GM18951 (cell line): ENCODE measurements around the gene THSD7A.

Experiments used
- POLR2A ChIP-seq: IDR thresholded peaks from 4 replicates; pipeline ENCODE4 v1.6.1; 2011; ENCODE audit warnings: mild to moderate bottlenecking; ENCODE audit not compliant: insufficient read length, insufficient read depth; ENCODE audit errors: extremely low read depth
- in situ Hi-C: fragments of 300-500 bp; cut with MboI; formaldehyde crosslinking; loops from one replicate; pipeline ENCODE4 v1.12.0; 2022; ENCODE audit warnings: low sequenced_read_pairs, mixed read lengths, inconsistent platforms; ENCODE audit not compliant: unreplicated experiment

THSD7A gene

GRCh38 chr7:11587048-11587447 is 244.9 kb downstream of the THSD7A start:
- TF ChIP-seq POLR2A = no peak
- in situ Hi-C loops = no loop called here

DNA sequence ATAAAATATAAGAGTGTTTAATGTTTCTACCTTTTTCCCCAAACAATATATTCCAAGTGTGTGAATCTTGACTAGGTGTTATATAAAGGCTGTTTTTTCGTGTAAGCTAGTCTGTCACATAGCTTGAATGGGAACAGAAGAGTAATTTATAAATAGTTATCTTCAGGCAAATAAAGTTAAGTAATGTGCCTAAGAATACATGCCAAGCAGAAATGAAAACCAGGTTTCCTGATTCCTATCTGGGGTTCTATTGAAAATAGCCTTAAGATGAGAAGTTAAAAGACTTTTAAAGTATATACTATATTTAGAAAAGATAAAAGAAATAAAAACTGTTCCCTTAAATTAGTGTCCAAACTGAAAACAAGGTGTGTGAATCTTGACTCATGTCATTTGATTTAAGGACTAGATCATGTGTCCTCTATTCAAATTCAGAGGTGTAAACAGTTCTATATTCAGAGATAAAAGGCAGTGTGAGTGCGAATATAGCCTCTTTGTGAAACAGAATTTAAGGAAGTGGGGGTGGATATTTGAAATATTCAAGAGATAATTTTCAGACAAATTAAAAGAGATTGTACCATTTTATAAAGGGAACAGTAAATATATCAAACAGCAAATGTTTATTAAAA is 247.5 kb downstream of the THSD7A start:
- TF ChIP-seq POLR2A = no peak
- in situ Hi-C loops = no loop called here

DNA sequence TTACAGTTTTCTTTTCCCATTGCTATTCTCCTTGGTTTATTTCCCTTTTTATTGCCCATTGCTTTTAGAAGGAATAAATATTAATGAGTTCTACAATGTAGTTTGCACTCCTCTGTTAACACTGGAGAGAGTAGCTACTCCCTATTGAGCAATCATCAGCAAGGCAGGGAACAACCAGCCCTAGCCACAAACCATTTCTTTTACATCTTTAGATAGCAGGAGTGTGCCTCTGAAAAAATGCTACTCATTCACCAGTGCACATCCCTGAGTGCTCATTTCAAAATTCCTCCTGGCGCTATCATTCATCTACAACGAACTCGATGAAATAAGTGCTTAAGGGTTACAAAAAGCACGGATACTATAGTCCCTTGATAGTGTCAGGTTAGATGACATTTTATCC is 252.9 kb downstream of the THSD7A start:
- TF ChIP-seq POLR2A = no peak
- in situ Hi-C loops = no loop called here

- TF ChIP-seq POLR2A = no peak
- in situ Hi-C loops = no loop called here
These were observed 255.7 kb downstream of the THSD7A start for GRCh38 chr7:11576310-11576709.

GRCh38 chr7:11573128-11573750 is 258.8 kb downstream of the THSD7A start:
- in situ Hi-C loops = no loop called here
- TF ChIP-seq POLR2A = no peak

- in situ Hi-C loops = no loop called here
- no peak for TF ChIP-seq POLR2A
These were observed 261.0 kb downstream of the THSD7A start for GRCh38 chr7:11570922-11571550.

DNA sequence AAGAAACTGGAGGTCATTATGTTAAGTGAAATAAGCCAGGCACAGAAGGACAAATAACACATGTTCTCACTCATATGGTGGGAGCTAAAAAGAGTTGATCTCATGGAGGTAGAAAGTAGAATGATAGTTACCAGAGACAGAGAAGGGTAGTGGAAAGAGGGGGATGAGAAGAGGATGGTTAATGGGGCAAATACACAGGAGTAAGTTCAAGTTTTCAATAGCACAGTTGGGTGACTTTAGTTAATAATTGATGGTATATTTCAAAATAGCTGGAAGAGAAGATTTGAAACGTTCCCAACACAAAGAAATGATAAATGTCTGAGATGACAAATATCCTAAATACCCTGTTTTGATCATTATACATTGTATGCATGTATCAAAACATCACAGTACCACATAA is 261.8 kb downstream of the THSD7A start:
- in situ Hi-C loops = no loop called here

DNA sequence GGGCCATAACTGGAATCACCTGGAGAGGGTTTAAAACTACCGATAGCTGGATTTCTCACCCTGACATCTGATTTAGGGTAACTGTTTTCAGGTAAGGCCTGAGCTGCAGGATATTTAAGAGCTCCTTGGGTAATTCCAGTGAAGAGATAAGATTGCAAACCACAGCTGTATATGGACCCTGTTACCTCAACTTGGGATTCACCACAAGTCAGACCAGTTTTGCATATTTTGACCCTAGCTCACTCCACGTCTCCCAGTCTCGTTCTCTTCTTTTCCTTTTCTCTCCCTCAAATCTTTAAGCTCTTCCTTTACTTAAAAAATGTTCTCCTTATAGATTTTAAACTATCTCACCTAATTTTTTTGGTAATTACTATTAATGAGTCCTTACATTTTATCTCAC is 264.4 kb downstream of the THSD7A start:
- TF ChIP-seq POLR2A = no peak
- in situ Hi-C loops = no loop called here

More for the DNA sequence above, 261.8 kb downstream of the THSD7A start:
- TF ChIP-seq POLR2A = no peak

DNA sequence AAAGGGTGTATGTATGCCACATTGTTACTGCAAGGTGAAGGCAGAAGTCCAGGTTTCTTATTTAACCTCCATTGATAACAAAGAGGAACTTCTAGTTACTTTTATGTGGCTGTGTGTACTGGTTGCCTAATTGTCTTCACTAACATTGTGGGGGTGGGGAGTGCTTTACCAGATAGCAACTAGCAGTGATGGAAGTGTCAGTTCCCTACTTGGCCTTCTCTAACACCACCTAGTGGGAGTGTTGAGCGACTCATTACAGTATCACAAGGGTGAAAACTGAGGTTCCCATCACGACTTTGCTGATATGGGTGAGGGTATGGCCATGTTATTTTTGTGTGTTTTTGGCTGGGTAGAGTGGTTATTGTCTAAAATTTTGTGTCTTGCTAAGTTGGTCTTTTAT is 274.4 kb downstream of the THSD7A start:
- in situ Hi-C loops = no loop called here
- no peak for TF ChIP-seq POLR2A

DNA sequence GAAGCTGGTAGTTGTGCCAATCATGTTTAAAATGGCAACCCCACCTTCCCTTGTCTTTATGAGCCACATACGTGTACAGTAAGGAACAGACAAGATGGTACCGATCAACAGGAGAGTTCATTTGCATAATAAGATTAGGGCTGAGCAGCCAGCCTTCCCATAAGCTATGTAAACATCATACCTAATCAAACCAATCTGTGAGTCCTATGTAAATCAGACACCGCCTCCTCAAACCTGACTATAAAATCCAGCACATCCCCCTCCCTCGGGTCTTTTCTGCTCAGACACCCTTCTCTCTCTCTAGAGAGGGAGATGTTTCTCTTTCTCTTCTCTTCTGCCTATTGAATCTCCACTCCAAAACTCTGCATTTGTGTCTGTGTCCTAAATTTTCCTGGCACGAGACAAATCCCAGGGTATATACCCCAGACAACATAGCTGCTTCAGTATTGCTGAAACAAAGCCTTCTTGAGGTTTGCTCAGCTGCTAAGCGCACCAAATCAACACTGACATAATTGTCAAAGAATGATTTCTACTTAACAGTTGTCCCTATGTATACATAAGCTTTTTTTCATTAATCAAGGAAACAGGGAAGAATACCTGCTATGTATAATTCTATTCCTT is 279.2 kb downstream of the THSD7A start:
- TF ChIP-seq POLR2A = no peak
- in situ Hi-C loops = no loop called here

DNA sequence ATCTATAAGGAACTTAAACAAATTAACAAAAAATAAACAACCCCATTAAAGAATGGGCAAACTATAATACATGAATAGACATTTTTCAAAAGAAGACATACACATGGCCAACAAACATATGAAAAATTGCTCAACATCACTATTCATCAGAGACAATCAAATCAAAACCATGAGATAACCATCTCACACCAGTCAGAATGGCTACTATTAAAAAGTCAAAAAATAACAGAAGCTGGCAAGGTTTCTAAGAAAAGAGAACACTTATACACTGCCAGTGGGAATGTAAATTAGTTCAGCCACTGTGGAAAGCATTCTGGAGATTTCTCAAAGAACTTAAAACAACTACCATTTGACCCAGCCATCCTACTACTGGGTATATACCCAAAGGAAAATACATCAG is 280.5 kb downstream of the THSD7A start:
- in situ Hi-C loops = no loop called here
- TF ChIP-seq POLR2A = no peak

DNA sequence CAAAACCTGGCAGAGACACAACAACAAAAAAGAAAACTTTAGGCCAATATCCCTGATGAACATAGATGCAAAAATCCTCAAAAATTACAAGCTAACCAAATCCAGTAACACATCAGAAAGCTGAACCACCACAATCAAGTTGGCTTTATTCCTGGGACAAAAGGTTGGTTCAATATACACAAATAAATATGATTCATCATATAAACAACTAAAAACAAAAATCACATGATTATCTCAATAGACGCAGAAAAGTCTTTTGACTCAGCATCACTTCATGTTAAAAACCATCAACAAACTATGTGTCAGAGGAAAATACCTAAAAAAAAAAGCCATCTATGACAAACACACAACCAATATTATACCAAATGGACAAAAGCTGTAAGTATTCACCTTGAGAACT is 283.5 kb downstream of the THSD7A start:
- in situ Hi-C loops = no loop called here
- TF ChIP-seq POLR2A = no peak

GRCh38 chr7:11541330-11541729 is 290.7 kb downstream of the THSD7A start:
- in situ Hi-C loops = no loop called here
- TF ChIP-seq POLR2A = no peak

DNA sequence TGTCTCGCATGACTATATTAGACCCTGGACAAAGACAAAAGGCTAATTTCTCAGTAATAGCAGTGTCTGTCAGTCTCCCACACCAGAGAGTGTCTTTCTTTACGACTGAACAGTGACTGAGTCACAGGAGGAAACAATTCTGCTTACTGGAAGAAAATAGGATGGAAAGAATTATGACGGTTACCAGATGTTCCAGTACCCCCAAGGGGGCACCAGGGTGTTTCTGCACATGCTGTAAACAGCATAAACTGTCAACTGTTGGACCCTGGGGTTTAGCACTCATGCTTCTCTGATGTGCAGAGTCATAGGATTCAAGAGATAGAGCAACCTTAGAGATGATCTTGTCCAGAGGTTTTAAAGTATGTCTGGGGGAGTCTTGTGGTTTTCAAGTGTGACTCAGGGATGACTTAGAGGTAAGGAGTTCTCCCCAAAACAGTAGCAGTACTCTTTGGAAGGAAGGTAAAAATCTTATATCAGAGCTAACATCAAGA is 291.7 kb downstream of the THSD7A start:
- in situ Hi-C loops = no loop called here
- TF ChIP-seq POLR2A = no peak

DNA sequence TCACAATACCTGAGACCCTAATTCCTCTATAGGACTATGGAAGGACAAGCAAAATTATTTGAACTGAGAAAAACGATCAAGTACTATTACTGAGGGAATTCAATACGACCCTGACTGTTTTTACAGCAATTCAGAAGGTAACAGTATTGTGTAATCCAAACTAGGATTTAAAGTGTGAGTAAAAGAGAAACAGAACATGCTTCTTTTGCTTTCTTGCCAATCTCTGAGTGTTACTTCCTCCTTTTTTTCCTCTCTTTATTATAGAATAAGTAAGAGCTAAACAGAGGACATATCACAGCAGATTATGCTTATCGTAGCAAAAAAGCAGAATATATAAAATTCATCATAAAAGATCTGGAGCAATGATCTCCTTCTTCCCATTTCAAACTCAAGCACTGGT is 292.1 kb downstream of the THSD7A start:
- in situ Hi-C loops = no loop called here

More for the DNA sequence above, 292.1 kb downstream of the THSD7A start:
- TF ChIP-seq POLR2A = no peak
